Measurements from ENCODE around the gene MAP3K6.

The MAP3K6 gene

DNA sequence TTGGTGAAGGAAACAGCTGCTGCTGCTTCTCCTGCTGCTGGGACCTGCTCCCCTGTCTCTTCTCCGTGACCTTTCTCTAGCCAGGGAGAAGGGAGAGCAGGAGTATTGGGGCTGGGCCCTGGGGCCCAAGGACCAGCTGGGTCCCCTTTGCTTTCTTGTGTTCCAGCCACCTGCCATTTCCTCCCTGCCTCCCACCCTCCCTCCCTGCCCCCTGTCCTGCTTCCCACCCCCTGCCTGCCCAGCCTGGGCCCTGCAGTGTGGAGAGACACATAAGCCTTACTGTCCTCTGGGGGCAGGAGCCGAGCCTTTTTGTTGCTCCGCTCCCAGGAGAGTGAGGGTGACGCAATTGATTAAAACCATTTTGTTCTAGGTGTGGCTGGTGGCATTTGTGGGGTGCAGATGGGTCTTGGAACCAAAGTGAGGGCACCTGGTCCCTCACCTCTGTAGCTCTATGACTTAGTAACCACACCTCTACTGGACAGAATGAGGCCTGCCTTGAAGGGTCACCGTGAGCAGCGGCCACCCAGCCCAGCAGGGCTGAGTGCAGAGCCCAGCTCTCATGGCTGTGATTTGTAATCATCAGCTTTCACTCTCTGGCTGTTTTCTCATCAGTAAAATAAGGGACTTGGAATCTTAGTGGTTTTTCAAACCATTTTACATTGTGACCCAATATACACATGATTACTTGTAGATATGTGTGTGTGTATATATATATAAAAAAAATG, 58.7 kb downstream of the MAP3K6 start:
- in situ Hi-C loops (cut with MboI; ENCODE audit: low sequenced_read_pairs), result no loop called here

GRCh38 chr1:27306892-27307761, 59.6 kb downstream of the MAP3K6 start:
- in situ Hi-C loops (cut with MboI; ENCODE audit: low sequenced_read_pairs), result no loop called here

GRCh38 chr1:27306071-27306470, 60.7 kb downstream of the MAP3K6 start:
- in situ Hi-C loops (cut with MboI; ENCODE audit: low sequenced_read_pairs), result no loop called here
